Measurements from ENCODE around the gene ATP9B.

The ATP9B gene

DNA sequence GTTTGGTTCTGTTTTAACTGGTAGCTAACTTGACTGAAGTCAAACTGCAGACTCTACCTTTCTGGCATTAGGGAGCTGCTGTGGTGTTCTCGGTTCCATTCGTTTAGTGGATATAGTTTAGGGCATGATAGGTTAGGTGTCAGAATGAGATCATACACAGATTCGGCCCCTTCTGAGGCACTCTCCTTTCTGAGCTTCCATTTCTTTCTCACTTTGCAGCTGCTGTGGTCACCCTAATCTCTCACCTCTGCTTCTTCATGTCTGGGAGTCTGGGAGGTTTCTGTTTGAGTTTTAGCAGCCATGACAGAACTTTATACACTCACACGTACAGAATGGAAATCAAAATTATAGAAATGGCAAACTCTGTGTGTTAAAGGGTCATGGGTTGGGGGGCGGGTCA is 122.8 kb downstream of the ATP9B start:
- H4K20me1 ChIP-seq (ENCODE audit: insufficient read depth, low read length): no peaks in the 10 kb centered on the region
- peaks cover 22% of the 10 kb centered on the region for H3K4me1 ChIP-seq (ENCODE audit: low read length)

DNA sequence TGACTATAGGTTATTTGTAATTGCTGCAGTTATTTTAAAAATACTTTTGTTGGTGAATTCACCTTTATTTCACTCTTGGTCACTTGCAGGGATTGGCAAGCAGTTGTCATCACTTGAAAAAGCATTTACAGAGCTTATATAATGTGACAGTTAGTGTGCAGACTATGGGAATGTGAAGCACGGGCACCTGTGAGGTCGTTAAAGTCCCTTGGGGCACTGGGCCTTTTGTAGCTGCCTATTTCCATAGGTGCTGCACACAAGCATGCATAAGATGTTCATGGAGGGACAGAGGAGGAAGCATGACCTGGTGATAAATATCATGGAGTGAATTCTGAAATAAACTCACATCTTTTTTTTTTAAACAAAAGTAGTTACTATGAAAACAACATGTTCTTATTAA is 124.6 kb downstream of the ATP9B start:
- H3K4me2 ChIP-seq (ENCODE audit: low read depth, low read length): no peak overlapping the region
- no peaks in the 10 kb centered on the region; the same call in 1 of the 2 replicates for H3F3A ChIP-seq (ENCODE audit: insufficient read depth, low read length)
- no peaks in the 10 kb centered on the region for H3K27me3 ChIP-seq (replicated peaks; ENCODE audit: insufficient read depth, low read length)
- H3K9ac ChIP-seq (ENCODE audit: low read length): no peak overlapping the region
- H3K9me2 ChIP-seq (replicated peaks; ENCODE audit: insufficient read depth, low read length): no peaks in the 10 kb centered on the region
- H4K20me1 ChIP-seq (ENCODE audit: insufficient read depth, low read length): no peaks in the 10 kb centered on the region
- H2AFZ ChIP-seq (ENCODE audit: low read length): no peak overlapping the region
- H3K4me1 ChIP-seq (ENCODE audit: low read length): peaks cover 26% of the 10 kb centered on the region
- H3K4me3 ChIP-seq (ENCODE audit: low read length): no peak overlapping the region
- TF ChIP-seq EZH2 (optimal IDR thresholded peaks at IDR 0.05; ENCODE audit: low read depth, low read length): no peak
- H3K27ac ChIP-seq (ENCODE audit: low read length): no peak overlapping the region
- DNase-seq: no peak
- no peaks in the 10 kb centered on the region for H3K9me3 ChIP-seq (replicated peaks; ENCODE audit: insufficient read depth, low read length)
- no peaks in the 10 kb centered on the region for H3K36me3 ChIP-seq (replicated peaks; ENCODE audit: insufficient read depth, low read length)
- no peaks in the 10 kb centered on the region for H3K79me2 ChIP-seq (ENCODE audit: low read length)

More for the DNA sequence above, 122.8 kb downstream of the ATP9B start:
- H3K9me3 ChIP-seq (replicated peaks; ENCODE audit: insufficient read depth, low read length): no peaks in the 10 kb centered on the region
- H3K9ac ChIP-seq (ENCODE audit: low read length): no peak overlapping the region
- no peaks in the 10 kb centered on the region for H3K36me3 ChIP-seq (replicated peaks; ENCODE audit: insufficient read depth, low read length)
- H2AFZ ChIP-seq (ENCODE audit: low read length): no peak overlapping the region
- no peak overlapping the region for H3K4me2 ChIP-seq (ENCODE audit: low read depth, low read length)
- H3K27ac ChIP-seq (ENCODE audit: low read length): peak overlapping the region; percentile 28; the same call in 1 of the 2 replicates
- H3F3A ChIP-seq (ENCODE audit: insufficient read depth, low read length): peaks cover 4% of the 10 kb centered on the region; the same call in 1 of the 2 replicates
- no peaks in the 10 kb centered on the region for H3K27me3 ChIP-seq (replicated peaks; ENCODE audit: insufficient read depth, low read length)
- no peak overlapping the region for H3K4me3 ChIP-seq (ENCODE audit: low read length)
- H3K9me2 ChIP-seq (replicated peaks; ENCODE audit: insufficient read depth, low read length): no peaks in the 10 kb centered on the region
- H3K79me2 ChIP-seq (ENCODE audit: low read length): no peaks in the 10 kb centered on the region
- peak; percentile 23 for DNase-seq
- TF ChIP-seq CTCF (IDR thresholded peaks at IDR 0.05; ENCODE audit: low read length) (no peak), EZH2phosphoT487 (IDR thresholded peaks at IDR 0.05; ENCODE audit: low read length) (no peak), EZH2 (optimal IDR thresholded peaks at IDR 0.05; ENCODE audit: low read depth, low read length) (no peak)

- no peaks in the 10 kb centered on the region; the same call in 1 of the 2 replicates for H3F3A ChIP-seq (ENCODE audit: insufficient read depth, low read length)
- no peaks in the 10 kb centered on the region for H3K36me3 ChIP-seq (replicated peaks; ENCODE audit: insufficient read depth, low read length)
- no peak overlapping the region for H3K4me2 ChIP-seq (ENCODE audit: low read depth, low read length)
- no peaks in the 10 kb centered on the region for H3K9me2 ChIP-seq (replicated peaks; ENCODE audit: insufficient read depth, low read length)
- no peak overlapping the region for H2AFZ ChIP-seq (ENCODE audit: low read length)
- H3K9me3 ChIP-seq (replicated peaks; ENCODE audit: insufficient read depth, low read length): no peaks in the 10 kb centered on the region
- peaks cover 26% of the 10 kb centered on the region for H3K4me1 ChIP-seq (ENCODE audit: low read length)
- TF ChIP-seq CTCF (IDR thresholded peaks at IDR 0.05; ENCODE audit: low read length) (no peak), EZH2 (optimal IDR thresholded peaks at IDR 0.05; ENCODE audit: low read depth, low read length) (no peak)
- no peak overlapping the region for H3K4me3 ChIP-seq (ENCODE audit: low read length)
- no peaks in the 10 kb centered on the region for H3K79me2 ChIP-seq (ENCODE audit: low read length)
- H3K9ac ChIP-seq (ENCODE audit: low read length): no peak overlapping the region
- DNase-seq: no peak
- no peaks in the 10 kb centered on the region for H4K20me1 ChIP-seq (ENCODE audit: insufficient read depth, low read length)
- no peaks in the 10 kb centered on the region for H3K27me3 ChIP-seq (replicated peaks; ENCODE audit: insufficient read depth, low read length)
- no peak overlapping the region for H3K27ac ChIP-seq (ENCODE audit: low read length)
Observed at GRCh38 chr18:79195716-79196683, 126.8 kb downstream of the ATP9B start.

All from MM.1S (cell line).